Right atrium auricular region (tissue), 2 donors: ENCODE measurements around the gene APP. TPM values are rescaled to one million over a fixed set of nuclear protein-coding genes. Genes with fewer than 3 reads are reported as not detected.
A peak's percentile ranks its signal among the peaks of the same experiment; 100 is the strongest.

ENCODE experiments used
- DNase-seq: peaks from one replicate; pipeline ENCODE4 v3.0.0-alpha.2; 2019; ENCODE audit warnings: low spot score
- H3K27ac ChIP-seq, 2 donors: fragments of 200-600 bp; sonication (generic); 1 replicate in 1 of 2; 2 replicates in 1 of 2; pipeline ENCODE4 v1.5.1; 2016 to 2019
- H3K27me3 ChIP-seq, 2 donors: fragments of 200-600 bp; sonication (generic); one replicate each; pipeline versions ENCODE4 v1.5.1 to v1.6.0; 2017 to 2019
- H3K36me3 ChIP-seq: fragments of 200-600 bp; sonication (generic); one replicate; pipeline ENCODE4 v1.5.1; 2016
- H3K4me1 ChIP-seq, 2 donors: fragments of 200-600 bp; sonication (generic); one replicate each; pipeline versions ENCODE4 v1.5.1 to v1.6.0; 2017 to 2019
- H3K4me3 ChIP-seq, 2 donors: fragments of 200-600 bp; sonication (generic); 1 replicate in 1 of 2; 2 replicates in 1 of 2; pipeline ENCODE4 v1.5.1; 2017 to 2019; ENCODE audit warnings: mild to moderate bottlenecking in 1 of 2, moderate library complexity in 1 of 2
- H3K9me3 ChIP-seq, 2 donors: fragments of 200-600 bp; sonication (generic); one replicate each; pipeline ENCODE4 v1.5.1; 2019
- total RNA-seq, 2 donors: library from RNA; depleted of rRNA; stranded (reverse); fragments of >200 nt; gene quantifications; one replicate each; pipeline ENCODE4 v1.1.0, GENCODE V29; 2016
- TF ChIP-seq, protein P1 (sequence below), 2 donors: fragments of 200-600 bp; sonication (generic); IDR thresholded peaks; one replicate each; pipeline ENCODE4 v1.5.1; 2019; ENCODE audit warnings: antibody characterized with exemption in 2 of 2

Gene APP
- total RNA-seq, 2 donors from 2014 or later, result 326 to 389 TPM

DNA sequence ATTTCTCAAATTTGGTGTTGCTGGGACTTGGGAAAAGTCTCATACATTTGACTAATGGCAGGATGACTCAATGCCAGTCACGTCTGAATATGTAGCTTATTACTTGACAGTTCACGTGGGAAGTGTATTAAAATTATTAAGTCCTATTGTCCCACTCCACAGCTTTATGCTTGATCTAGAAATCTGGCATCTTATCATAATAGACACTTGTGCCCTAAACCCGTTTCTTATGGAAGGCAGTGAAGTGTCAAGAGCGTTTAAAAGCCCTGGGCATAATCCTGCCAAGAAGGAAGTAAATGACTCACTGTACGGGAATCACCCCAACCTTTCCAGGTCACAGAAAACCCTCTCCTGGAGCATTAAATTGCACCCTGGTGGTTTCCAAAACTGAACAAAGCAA lies 207.4 kb downstream of the APP start:
- H3K36me3 ChIP-seq, result no peaks in the 10 kb centered on the region
- H3K27ac ChIP-seq, result peak overlapping the region; percentile 23 to 33
- H3K4me3 ChIP-seq, result no peak overlapping the region
- H3K9me3 ChIP-seq, result no peaks in the 10 kb centered on the region
- TF ChIP-seq, protein P1, sequence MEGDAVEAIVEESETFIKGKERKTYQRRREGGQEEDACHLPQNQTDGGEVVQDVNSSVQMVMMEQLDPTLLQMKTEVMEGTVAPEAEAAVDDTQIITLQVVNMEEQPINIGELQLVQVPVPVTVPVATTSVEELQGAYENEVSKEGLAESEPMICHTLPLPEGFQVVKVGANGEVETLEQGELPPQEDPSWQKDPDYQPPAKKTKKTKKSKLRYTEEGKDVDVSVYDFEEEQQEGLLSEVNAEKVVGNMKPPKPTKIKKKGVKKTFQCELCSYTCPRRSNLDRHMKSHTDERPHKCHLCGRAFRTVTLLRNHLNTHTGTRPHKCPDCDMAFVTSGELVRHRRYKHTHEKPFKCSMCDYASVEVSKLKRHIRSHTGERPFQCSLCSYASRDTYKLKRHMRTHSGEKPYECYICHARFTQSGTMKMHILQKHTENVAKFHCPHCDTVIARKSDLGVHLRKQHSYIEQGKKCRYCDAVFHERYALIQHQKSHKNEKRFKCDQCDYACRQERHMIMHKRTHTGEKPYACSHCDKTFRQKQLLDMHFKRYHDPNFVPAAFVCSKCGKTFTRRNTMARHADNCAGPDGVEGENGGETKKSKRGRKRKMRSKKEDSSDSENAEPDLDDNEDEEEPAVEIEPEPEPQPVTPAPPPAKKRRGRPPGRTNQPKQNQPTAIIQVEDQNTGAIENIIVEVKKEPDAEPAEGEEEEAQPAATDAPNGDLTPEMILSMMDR (IDR thresholded peaks at IDR 0.05), result no peak
- peaks cover 0 to 20% of the 10 kb centered on the region in 2 donors for H3K4me1 ChIP-seq
- no peaks in the 10 kb centered on the region for H3K27me3 ChIP-seq
- DNase-seq, result no peak

DNA sequence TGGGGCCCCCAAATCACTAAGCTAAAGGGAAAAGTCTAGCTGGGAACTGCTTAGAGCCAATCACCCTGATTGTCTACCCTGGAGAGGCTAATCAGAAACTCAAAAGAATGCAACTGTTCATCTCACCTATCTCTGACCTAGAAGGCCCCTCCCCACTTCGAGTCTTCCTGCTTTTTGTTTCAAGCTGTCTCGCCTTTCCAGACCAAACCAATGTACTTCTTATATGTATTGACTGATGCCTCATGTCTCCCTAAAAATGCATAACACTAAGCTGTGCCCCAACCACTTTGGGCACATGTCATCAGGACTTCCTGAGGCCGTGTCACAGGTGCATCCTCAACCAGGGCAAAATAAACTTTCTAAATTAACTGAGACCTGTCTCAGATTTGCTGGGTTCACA lies 209.5 kb downstream of the APP start:
- Histone ChIP-seq H3K27me3 (no peaks in the 10 kb centered on the region), H3K9me3 (no peaks in the 10 kb centered on the region), H3K36me3 (no peaks in the 10 kb centered on the region), H3K4me1 (peaks cover 0 to 11% of the 10 kb centered on the region in 2 donors), H3K27ac (no peak overlapping the region), H3K4me3 (no peak overlapping the region)
- no peak for DNase-seq
- TF ChIP-seq, protein P1 (IDR thresholded peaks at IDR 0.05), result no peak

DNA sequence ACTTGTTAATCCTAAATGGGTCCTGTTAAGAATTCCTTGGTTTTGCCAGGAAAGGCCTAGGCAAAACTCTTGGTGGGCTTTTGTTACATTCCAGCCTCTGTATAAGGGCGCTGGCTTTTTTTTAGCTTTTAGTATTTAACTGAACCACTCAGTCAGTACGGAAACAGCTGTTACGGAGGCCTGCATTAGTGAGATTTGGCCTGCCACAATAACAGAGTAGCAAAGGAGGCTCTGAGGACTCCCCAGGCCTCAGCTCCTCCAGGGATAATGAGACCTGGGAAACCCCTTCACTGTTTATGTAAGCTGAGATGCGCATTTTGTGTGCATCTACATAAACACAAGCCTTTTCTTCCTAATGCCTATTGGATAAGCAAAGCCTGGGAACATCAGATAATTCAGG lies 210.2 kb downstream of the APP start:
- Histone ChIP-seq H3K9me3 (no peaks in the 10 kb centered on the region), H3K27ac (peak overlapping the region in 1 of 2 donors; percentile 8), H3K36me3 (peaks cover 3% of the 10 kb centered on the region), H3K4me3 (no peak overlapping the region), H3K4me1 (peaks cover 0 to 11% of the 10 kb centered on the region in 2 donors), H3K27me3 (no peaks in the 10 kb centered on the region)
- no peak for DNase-seq
- TF ChIP-seq, protein P1 (IDR thresholded peaks at IDR 0.05), result no peak

DNA sequence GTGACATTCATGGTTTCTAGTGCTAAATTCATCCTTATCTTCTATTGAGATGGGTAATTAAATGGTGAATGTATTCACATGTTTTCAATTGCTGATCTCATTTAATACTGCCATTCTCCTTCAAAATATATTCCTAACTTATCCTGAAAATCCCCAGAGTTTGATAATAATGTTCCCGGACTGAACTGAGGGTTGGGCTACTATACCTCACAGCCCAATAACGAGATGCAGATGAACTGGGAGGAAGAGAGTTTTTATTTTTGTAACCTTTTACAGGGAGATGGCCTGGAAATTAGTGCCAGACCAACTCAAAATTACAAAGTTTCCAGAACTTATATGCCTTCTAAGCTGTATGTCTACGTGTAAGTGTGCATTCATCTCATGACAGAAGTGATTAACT lies 210.8 kb downstream of the APP start:
- H3K27me3 ChIP-seq, result no peaks in the 10 kb centered on the region
- H3K4me1 ChIP-seq, result peaks cover 0 to 11% of the 10 kb centered on the region in 2 donors
- no peak overlapping the region for H3K4me3 ChIP-seq
- DNase-seq, result no peak
- H3K36me3 ChIP-seq, result peaks cover 5% of the 10 kb centered on the region
- H3K27ac ChIP-seq, result no peak overlapping the region
- no peaks in the 10 kb centered on the region for H3K9me3 ChIP-seq
- TF ChIP-seq, protein P1 (IDR thresholded peaks at IDR 0.05), result no peak

DNA sequence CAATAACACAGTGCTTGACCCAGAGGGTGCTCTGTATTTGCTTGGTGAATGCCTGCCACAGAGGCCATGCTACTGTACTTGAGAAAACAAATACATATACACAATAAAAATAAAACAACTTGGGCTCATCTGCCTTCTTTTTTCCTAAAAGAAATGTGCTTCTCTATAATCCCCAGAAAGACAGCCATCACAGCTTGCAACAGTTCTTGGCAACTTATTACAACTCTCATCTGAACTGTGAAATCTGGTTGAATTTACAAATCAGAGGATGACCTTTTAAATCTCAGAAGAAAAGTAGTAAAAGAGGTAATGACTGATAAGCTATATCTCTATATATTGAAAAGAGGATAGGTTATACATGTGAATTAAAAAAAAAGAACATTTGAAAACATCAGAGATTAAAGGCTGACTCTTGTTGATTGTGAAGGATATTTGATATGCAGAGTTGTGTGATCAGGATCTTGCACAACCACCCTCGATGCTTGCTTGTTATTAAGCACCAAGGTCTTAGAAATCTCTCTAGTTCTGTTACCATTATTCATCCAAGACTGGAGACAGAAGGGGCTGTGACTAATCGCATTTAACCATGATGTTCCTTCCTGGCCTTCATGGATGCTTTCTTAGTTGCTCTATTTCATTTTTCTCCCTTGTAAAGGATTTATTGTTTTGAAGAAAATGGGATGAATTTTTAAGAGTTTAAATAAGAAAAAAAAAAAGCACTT lies 213.4 kb downstream of the APP start:
- no peak overlapping the region for H3K4me3 ChIP-seq
- peaks cover 22% of the 10 kb centered on the region for H3K36me3 ChIP-seq
- no peaks in the 10 kb centered on the region for H3K9me3 ChIP-seq
- no peaks in the 10 kb centered on the region for H3K4me1 ChIP-seq
- no peaks in the 10 kb centered on the region for H3K27me3 ChIP-seq
- TF ChIP-seq, protein P1 (IDR thresholded peaks at IDR 0.05), result no peak
- no peak overlapping the region for H3K27ac ChIP-seq
- no peak for DNase-seq

DNA sequence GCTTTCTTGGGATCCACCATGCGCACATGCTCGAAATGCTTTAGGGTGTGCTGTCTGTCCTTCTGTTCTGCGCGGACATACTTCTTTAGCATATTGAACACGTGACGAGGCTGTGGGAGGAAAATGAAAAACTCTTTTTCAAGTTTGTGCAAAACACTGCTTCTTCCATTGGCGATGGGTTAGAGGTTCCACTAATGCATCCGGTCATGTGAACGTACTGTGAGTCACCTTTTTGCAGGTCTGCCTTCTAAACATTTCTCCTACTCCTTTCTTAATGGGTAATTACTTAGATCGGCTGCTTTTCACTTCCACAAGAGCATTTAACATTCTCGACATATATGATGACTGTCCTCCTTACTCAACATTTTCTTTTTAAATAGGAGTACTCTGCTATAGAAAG lies 214.9 kb downstream of the APP start:
- TF ChIP-seq, protein P1 (IDR thresholded peaks at IDR 0.05), result no peak
- Histone ChIP-seq H3K27me3 (no peaks in the 10 kb centered on the region), H3K9me3 (no peaks in the 10 kb centered on the region), H3K4me3 (no peak overlapping the region), H3K27ac (no peak overlapping the region), H3K4me1 (no peaks in the 10 kb centered on the region), H3K36me3 (peaks cover 22% of the 10 kb centered on the region)
- DNase-seq, result no peak
